Suprapubic skin (tissue), 4 donors: Measurements from ENCODE around the gene TBX4. TPM values are rescaled to one million over a fixed set of nuclear protein-coding genes. Genes with fewer than 3 reads are reported as not detected.

ENCODE experiments used
- DNase-seq, 2 donors: peaks; one replicate each; pipeline ENCODE4 v3.0.0-alpha.2; 2019; ENCODE audit warnings: low spot score in 2 of 2
- H3K27ac ChIP-seq: fragments of 200-600 bp; sonication (generic); one replicate; pipeline ENCODE4 v1.5.1; 2019
- H3K27me3 ChIP-seq: fragments of 200-600 bp; sonication (generic); one replicate; pipeline ENCODE4 v1.5.1; 2019
- H3K36me3 ChIP-seq: fragments of 200-600 bp; sonication (generic); one replicate; pipeline ENCODE4 v1.5.1; 2019
- H3K4me1 ChIP-seq: fragments of 200-600 bp; sonication (generic); one replicate; pipeline ENCODE4 v1.5.1; 2019
- H3K4me3 ChIP-seq: fragments of 200-600 bp; sonication (generic); one replicate; pipeline ENCODE4 v1.5.1; 2019; ENCODE audit warnings: mild to moderate bottlenecking
- H3K9me3 ChIP-seq: fragments of 200-600 bp; sonication (generic); one replicate; pipeline ENCODE4 v1.5.1; 2019
- CTCF ChIP-seq, 2 donors: fragments of 200-600 bp in 1 of 2; fragments of 450-650 bp in 1 of 2; sonication (generic) in 1 of 2; IDR thresholded peaks; one replicate each; pipeline ENCODE4 v1.5.1; 2016 to 2019; ENCODE audit warnings: antibody characterized with exemption in 2 of 2, mild to moderate bottlenecking in 1 of 2, moderate library complexity in 1 of 2
- EP300 ChIP-seq: sonication (generic); formaldehyde crosslinking; IDR thresholded peaks from one replicate; pipeline ENCODE4 v1.6.1; 2017; ENCODE audit warnings: antibody characterized with exemption
- POLR2A ChIP-seq, 2 donors: fragments of 450-650 bp; IDR thresholded peaks; one replicate each; pipeline ENCODE4 v1.6.1; 2017; ENCODE audit warnings: antibody characterized with exemption in 2 of 2, mild to moderate bottlenecking in 2 of 2, moderate library complexity in 2 of 2
- POLR2AphosphoS5 ChIP-seq, 3 donors: sonication (generic); formaldehyde crosslinking; IDR thresholded peaks; one replicate each; pipeline ENCODE4 v1.6.1; 2017; ENCODE audit warnings: antibody characterized with exemption in 3 of 3
- WGBS: methylation state at CpG from one replicate; pipeline ENCODE4 v1.1.5; 2018; 5-methylcytosine and 5-hydroxymethylcytosine counted together
- total RNA-seq, 4 donors: library from RNA; depleted of rRNA; stranded (reverse); fragments of >200 nt; gene quantifications; one replicate each; pipeline ENCODE4 v1.1.0, GENCODE V29; 2016

TBX4 gene
- total RNA-seq, 4 donors from 2014 or later = 0.30 to 0.56 TPM; not detected in 2

- Histone ChIP-seq H3K27ac (no peak overlapping the region), H3K27me3 (peaks cover 23% of the 10 kb centered on the region), H3K4me3 (no peak overlapping the region), H3K4me1 (peaks cover 36% of the 10 kb centered on the region), H3K9me3 (no peaks in the 10 kb centered on the region), H3K36me3 (no peaks in the 10 kb centered on the region)
- 96% methylated on average over 5 of the region's 6 CpGs for WGBS
- peak; percentile 52 to 59 for DNase-seq
- TF ChIP-seq EP300 (no peak), POLR2AphosphoS5 (IDR thresholded peaks at IDR 0.05) (no peak), CTCF (IDR thresholded peaks at IDR 0.05) (no peak), POLR2A (IDR thresholded peaks at IDR 0.05) (no peak)
These were observed 36.6 kb upstream of the TBX4 start for GRCh38 chr17:61415374-61416210.

- Histone ChIP-seq H3K4me1 (peaks cover 30% of the 10 kb centered on the region), H3K9me3 (no peaks in the 10 kb centered on the region), H3K27ac (no peak overlapping the region), H3K36me3 (no peaks in the 10 kb centered on the region), H3K4me3 (no peak overlapping the region), H3K27me3 (peaks cover 23% of the 10 kb centered on the region)
- 93% methylated on average over 6 of the region's 6 CpGs for WGBS
- TF ChIP-seq POLR2A (IDR thresholded peaks at IDR 0.05) = no peak
- TF ChIP-seq EP300 = no peak
- TF ChIP-seq POLR2AphosphoS5 (IDR thresholded peaks at IDR 0.05) = no peak
- no peak for TF ChIP-seq CTCF (IDR thresholded peaks at IDR 0.05)
- DNase-seq = no peak
These were observed 36.0 kb upstream of the TBX4 start for GRCh38 chr17:61416211-61416539.

- DNase-seq = peak; percentile 92 to 94
- Histone ChIP-seq H3K4me1 (peaks cover 24% of the 10 kb centered on the region), H3K9me3 (no peaks in the 10 kb centered on the region), H3K27ac (no peak overlapping the region), H3K36me3 (no peaks in the 10 kb centered on the region), H3K27me3 (peaks cover 21% of the 10 kb centered on the region), H3K4me3 (peak overlapping the region; percentile 3)
- 35% methylated on average over 13 of the region's 43 CpGs for WGBS
- no peak for TF ChIP-seq EP300
- no peak for TF ChIP-seq POLR2A (IDR thresholded peaks at IDR 0.05)
- peak; percentile 77 to 96 for TF ChIP-seq CTCF (IDR thresholded peaks at IDR 0.05)
These were observed 35.5 kb upstream of the TBX4 start for GRCh38 chr17:61416540-61417363.

- H3K4me3 ChIP-seq = no peak overlapping the region
- H3K27me3 ChIP-seq = peaks cover 29% of the 10 kb centered on the region
- H3K27ac ChIP-seq = no peak overlapping the region
- no peak for DNase-seq
- H3K4me1 ChIP-seq = peaks cover 13% of the 10 kb centered on the region
- 100% methylated on average over 2 of the region's 2 CpGs for WGBS
- TF ChIP-seq POLR2AphosphoS5 (IDR thresholded peaks at IDR 0.05) (no peak), EP300 (no peak), CTCF (IDR thresholded peaks at IDR 0.05) (no peak), POLR2A (IDR thresholded peaks at IDR 0.05) (no peak)
- H3K9me3 ChIP-seq = no peaks in the 10 kb centered on the region
- no peaks in the 10 kb centered on the region for H3K36me3 ChIP-seq
These were observed 33.8 kb upstream of the TBX4 start for GRCh38 chr17:61418449-61418848.

- peaks cover 41% of the 10 kb centered on the region for H3K27me3 ChIP-seq
- H3K4me3 ChIP-seq = no peak overlapping the region
- WGBS = 83% methylated on average over 8 of the region's 8 CpGs
- no peaks in the 10 kb centered on the region for H3K36me3 ChIP-seq
- peaks cover 7% of the 10 kb centered on the region for H3K4me1 ChIP-seq
- H3K27ac ChIP-seq = no peak overlapping the region
- DNase-seq = no peak
- no peaks in the 10 kb centered on the region for H3K9me3 ChIP-seq
- TF ChIP-seq POLR2A (IDR thresholded peaks at IDR 0.05) = no peak
- TF ChIP-seq CTCF (IDR thresholded peaks at IDR 0.05) = no peak
- no peak for TF ChIP-seq POLR2AphosphoS5 (IDR thresholded peaks at IDR 0.05)
- TF ChIP-seq EP300 = no peak
These were observed 32.7 kb upstream of the TBX4 start for GRCh38 chr17:61419496-61420046.
